A375 (cell line): ENCODE measurements around the gene LAD1. TPM values are rescaled to one million over a fixed set of nuclear protein-coding genes. Genes with fewer than 3 reads are reported as not detected.

Experiments used
- total RNA-seq: library from RNA; depleted of rRNA; stranded (reverse); fragments of >200 nt; shearing (Covaris generic); gene quantifications from 2 replicates; pipeline ENCODE4 v1.2.3, GENCODE V29; 2014; rRNA removed

Gene LAD1
- total RNA-seq, result 4.4 and 6.4 TPM in 2 replicates

DNA sequence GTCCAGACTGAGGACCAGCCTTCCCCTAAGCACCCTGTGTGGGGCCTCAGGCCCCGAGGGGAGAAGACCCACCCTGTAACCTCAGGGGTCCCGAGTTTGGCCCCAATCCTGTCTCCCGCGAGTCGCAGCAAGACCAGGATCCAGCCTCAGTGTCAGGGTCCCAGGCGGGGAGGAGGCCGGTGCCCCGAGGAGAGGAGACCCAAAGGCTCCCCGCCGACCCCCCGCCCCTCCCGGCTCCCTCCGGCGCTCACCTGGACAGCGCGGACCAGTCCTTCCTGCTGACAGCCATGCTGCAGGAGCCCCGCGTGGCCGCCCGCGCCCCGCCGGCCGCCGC, at the start of gene LAD1:
LAD1 (minus strand) TSS at position 307 of the 334 bp plus-strand sequence; CDS start at position 289, 18 bp downstream.

DNA sequence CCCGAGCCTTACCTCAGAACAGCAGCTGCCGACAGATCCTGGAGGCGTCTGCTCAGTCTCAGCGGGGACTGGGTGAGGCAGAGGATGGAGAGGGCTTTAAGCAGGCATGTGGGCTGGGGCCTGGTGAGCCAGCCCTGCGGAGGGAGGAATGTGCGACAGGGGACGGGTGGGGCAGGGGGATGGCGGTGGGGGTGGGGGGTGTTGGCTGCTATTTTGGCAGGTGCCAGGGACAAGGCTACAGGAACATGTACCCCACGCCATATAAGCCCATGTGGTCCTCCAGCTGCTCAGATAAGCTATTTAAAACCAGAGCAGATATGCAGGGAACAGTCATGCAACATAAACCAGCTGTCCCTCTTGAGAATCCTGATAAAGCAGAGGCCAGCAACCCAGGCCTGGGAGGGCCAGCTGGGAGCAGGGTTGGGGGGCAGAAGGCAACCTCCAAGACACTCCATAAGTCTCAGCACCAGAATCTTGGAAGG, 21.5 kb downstream of the LAD1 start, which contains the start of gene TNNT2:
TNNT2 (minus strand) TSS at position 70 of the 482 bp plus-strand sequence. CDS start 4,426 bp downstream, outside the sequence.

Other genes starting within 250 kb of the LAD1 start
- 106 and 111 TPM in 2 replicates for gene TMEM9, start 244.8 kb downstream of the LAD1 start, total RNA-seq
- 0.32 and 0.49 TPM in 2 replicates for gene IGFN1, start 208.5 kb downstream of the LAD1 start, total RNA-seq
- gene PKP1, start 115.8 kb downstream of the LAD1 start, total RNA-seq, result not detected in 2 replicates
- gene TNNT2, start 21.6 kb downstream of the LAD1 start, total RNA-seq, result 0.03 and 0.11 TPM in 2 replicates
- gene TNNI1, start 22.4 kb upstream of the LAD1 start, total RNA-seq, result not detected in 2 replicates
- 99.8 and 110 TPM in 2 replicates for gene PHLDA3, start 69.9 kb upstream of the LAD1 start, total RNA-seq
- gene CSRP1, start 107.8 kb upstream of the LAD1 start, total RNA-seq, result 168 and 172 TPM in 2 replicates
- 13.4 and 22.3 TPM in 2 replicates for gene NAV1, start 139.8 kb upstream of the LAD1 start, total RNA-seq